Breast epithelium (tissue), 3 donors: ENCODE results near the gene PDE10A.
"Not testable (repeated sequence)": the region's sequence is repeated elsewhere in the genome, so short reads cannot be mapped to it uniquely, and the experiment has no call there.

Experiments used
- POLR2A ChIP-seq: fragments of 450-650 bp; IDR thresholded peaks from one replicate; pipeline ENCODE4 v1.6.1; 2016; ENCODE audit warnings: antibody characterized with exemption, mild to moderate bottlenecking, moderate library complexity
- POLR2AphosphoS5 ChIP-seq, 3 donors: sonication (generic); formaldehyde crosslinking; IDR thresholded peaks; one replicate each; pipeline ENCODE4 v1.6.1; 2017; ENCODE audit warnings: antibody characterized with exemption in 3 of 3
- TF ChIP-seq, protein P1 (sequence below), 3 donors: fragments of 450-650 bp; IDR thresholded peaks; one replicate each; pipeline ENCODE4 v1.5.1; 2016 to 2017; ENCODE audit warnings: antibody characterized with exemption in 3 of 3, mild to moderate bottlenecking in 3 of 3, moderate library complexity in 3 of 3

- TF ChIP-seq POLR2A; POLR2AphosphoS5 (IDR thresholded peaks at IDR 0.05): not testable (repeated sequence)
- TF ChIP-seq, protein P1, sequence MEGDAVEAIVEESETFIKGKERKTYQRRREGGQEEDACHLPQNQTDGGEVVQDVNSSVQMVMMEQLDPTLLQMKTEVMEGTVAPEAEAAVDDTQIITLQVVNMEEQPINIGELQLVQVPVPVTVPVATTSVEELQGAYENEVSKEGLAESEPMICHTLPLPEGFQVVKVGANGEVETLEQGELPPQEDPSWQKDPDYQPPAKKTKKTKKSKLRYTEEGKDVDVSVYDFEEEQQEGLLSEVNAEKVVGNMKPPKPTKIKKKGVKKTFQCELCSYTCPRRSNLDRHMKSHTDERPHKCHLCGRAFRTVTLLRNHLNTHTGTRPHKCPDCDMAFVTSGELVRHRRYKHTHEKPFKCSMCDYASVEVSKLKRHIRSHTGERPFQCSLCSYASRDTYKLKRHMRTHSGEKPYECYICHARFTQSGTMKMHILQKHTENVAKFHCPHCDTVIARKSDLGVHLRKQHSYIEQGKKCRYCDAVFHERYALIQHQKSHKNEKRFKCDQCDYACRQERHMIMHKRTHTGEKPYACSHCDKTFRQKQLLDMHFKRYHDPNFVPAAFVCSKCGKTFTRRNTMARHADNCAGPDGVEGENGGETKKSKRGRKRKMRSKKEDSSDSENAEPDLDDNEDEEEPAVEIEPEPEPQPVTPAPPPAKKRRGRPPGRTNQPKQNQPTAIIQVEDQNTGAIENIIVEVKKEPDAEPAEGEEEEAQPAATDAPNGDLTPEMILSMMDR (IDR thresholded peaks at IDR 0.05), result not testable (repeated sequence)
These were observed 44.1 kb downstream of the PDE10A start for GRCh38 chr6:165618891-165619290.
